Muscle layer of duodenum (tissue), 2 donors: Measurements from ENCODE around the gene FABP1.

Experiments
- H3K27ac ChIP-seq: one replicate; pipeline ENCODE4 v1.7.0; 2013; ENCODE audit warnings: mild to moderate bottlenecking, low read length
- H3K27me3 ChIP-seq: one replicate; pipeline ENCODE4 v1.7.0; 2013; ENCODE audit warnings: low read depth, mild to moderate bottlenecking, control low read depth, low read length
- H3K36me3 ChIP-seq, 2 donors: one replicate each; pipeline ENCODE4 v1.7.0; 2013; ENCODE audit warnings: low read length in 2 of 2, control low read depth in 1 of 2, mild to moderate bottlenecking in 1 of 2; ENCODE audit not compliant: insufficient read depth in 2 of 2, control insufficient read depth in 1 of 2
- H3K4me1 ChIP-seq, 2 donors: one replicate each; pipeline ENCODE4 v1.7.0; 2013; ENCODE audit warnings: low read length in 2 of 2, mild to moderate bottlenecking in 2 of 2, control low read depth in 1 of 2, moderate library complexity in 1 of 2; ENCODE audit not compliant: insufficient read depth in 2 of 2, control insufficient read depth in 1 of 2
- H3K4me3 ChIP-seq, 2 donors: one replicate each; pipeline ENCODE4 v1.7.0; 2013; ENCODE audit warnings: low read length in 2 of 2, low read depth in 1 of 2, mild to moderate bottlenecking in 1 of 2
- H3K9me3 ChIP-seq, 2 donors: one replicate each; pipeline ENCODE4 v1.7.0; 2013; ENCODE audit warnings: low read length in 2 of 2, control low read depth in 1 of 2, mild to moderate bottlenecking in 1 of 2; ENCODE audit not compliant: control insufficient read depth in 1 of 2
- donor health status: healthy.

The FABP1 gene

DNA sequence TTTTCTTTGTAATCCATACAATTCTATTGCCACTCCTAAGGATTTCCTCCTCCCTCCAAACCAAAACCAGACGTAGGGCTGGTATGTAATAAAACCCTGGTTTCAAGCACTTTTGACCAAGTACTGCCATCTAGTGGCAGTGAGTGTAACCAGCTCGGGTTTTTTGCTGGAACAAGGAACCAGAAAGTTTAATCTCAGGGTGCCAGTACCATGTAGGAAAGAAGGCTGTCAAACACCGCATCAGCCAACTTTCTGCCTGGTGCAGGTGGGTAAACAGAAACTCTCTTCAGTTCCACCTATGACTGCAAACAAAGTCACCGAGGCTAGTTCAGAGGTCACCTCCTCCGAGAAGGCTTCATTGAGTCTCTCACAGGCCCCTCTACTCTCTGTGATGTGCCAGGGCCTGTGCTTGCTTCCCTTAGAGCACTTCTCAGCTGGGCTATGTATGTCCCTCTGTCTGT is 32.1 kb upstream of the FABP1 start:
- no peak overlapping the region for H3K4me3 ChIP-seq
- no peaks in the 10 kb centered on the region for H3K36me3 ChIP-seq
- H3K9me3 ChIP-seq = no peaks in the 10 kb centered on the region
- no peak overlapping the region for H3K27ac ChIP-seq
- H3K4me1 ChIP-seq = no peaks in the 10 kb centered on the region
- no peaks in the 10 kb centered on the region for H3K27me3 ChIP-seq

DNA sequence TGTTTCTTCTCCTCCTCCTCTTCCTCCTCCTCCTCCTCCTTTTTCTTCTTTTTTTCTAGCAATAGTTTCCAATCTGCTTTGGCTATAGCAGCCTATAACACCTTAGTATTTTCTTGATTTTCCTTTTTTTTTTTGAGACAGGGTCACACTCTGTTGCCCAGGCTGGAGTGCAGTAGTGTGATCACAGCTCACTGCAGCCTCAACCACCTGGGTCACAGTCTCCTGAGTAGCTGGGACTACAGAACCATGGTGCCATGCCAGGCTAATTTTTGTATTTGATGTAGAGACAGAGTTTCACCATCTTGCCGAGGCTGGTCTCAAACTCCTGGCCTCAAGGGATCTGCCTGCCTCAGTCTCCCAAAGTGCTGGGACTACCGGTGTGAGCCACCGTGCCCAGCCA is 31.6 kb upstream of the FABP1 start:
- Histone ChIP-seq H3K9me3 (no peaks in the 10 kb centered on the region), H3K27me3 (no peaks in the 10 kb centered on the region), H3K4me3 (no peak overlapping the region)

DNA sequence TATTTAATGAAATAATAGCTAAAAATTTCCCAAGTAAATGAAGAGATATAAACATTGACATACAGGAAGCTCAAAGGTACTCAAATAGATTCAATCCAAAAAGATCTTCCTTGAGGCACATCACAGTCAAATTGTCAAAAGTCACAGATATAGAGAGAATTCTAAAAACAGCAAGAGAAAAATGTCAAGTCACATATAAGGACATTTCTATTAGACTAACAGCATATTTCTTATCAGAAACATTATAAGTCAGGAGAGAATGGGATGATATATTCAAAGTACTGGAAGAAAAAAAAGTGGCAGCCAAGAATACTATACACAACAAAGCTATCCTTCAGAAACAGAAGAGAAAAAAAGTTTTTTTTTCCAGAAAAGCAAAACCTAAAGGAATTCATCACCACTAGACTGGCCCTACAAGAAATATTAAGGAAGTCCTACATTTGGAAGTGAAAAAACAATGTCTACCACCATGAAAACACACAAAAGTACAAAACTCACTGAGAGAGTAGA is 21.1 kb upstream of the FABP1 start:
- peaks cover 10 to 11% of the 10 kb centered on the region in 2 donors for H3K9me3 ChIP-seq
- no peak overlapping the region for H3K27ac ChIP-seq
- no peaks in the 10 kb centered on the region for H3K36me3 ChIP-seq
- H3K4me3 ChIP-seq = no peak overlapping the region
- no peaks in the 10 kb centered on the region for H3K27me3 ChIP-seq
- no peaks in the 10 kb centered on the region for H3K4me1 ChIP-seq

More for the DNA sequence above, 31.6 kb upstream of the FABP1 start:
- Histone ChIP-seq H3K27ac (no peak overlapping the region), H3K36me3 (no peaks in the 10 kb centered on the region), H3K4me1 (no peaks in the 10 kb centered on the region)

DNA sequence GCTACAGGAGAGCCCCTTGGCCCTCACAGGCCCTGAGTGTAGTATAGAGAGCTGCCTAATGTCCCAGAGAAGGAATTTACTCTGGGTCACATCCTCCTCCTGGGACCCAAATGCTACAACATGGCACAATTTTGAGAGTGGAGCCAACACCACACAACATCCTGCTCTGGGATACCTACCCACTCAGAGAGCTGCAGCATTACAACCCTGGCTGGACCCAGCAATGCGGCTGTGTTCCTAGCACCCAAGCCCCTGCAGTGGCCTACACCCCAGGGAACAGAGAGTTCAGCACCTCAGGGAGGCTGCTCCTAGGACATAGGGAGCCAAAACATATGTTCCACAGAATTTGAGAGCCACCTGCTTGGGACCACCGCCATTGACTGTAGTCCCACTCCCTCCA is 19.3 kb upstream of the FABP1 start:
- peaks cover 10 to 11% of the 10 kb centered on the region in 2 donors for H3K9me3 ChIP-seq
- H3K4me3 ChIP-seq = no peak overlapping the region
- no peak overlapping the region for H3K27ac ChIP-seq
- no peaks in the 10 kb centered on the region for H3K27me3 ChIP-seq
- no peaks in the 10 kb centered on the region for H3K4me1 ChIP-seq
- no peaks in the 10 kb centered on the region for H3K36me3 ChIP-seq

DNA sequence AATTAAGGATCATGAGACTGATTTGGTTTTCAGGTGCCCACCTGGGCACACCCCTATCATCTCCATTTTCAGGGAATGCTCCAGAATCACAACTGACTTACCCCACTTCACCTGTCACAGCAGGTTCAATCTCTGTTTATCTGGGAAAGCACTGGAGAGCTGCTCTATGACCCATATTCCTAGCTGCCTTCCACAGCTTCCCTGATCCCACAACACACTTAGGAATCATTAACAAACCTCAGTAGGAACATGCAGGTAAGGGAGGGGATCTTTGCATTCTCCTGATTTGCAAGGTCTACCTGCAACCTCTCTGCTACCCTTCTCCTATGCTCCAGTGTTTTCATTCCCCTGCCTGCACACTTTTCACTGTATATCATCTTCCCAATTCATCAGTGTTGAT is 18.7 kb upstream of the FABP1 start:
- H3K4me1 ChIP-seq = no peaks in the 10 kb centered on the region
- peaks cover 13 to 15% of the 10 kb centered on the region in 2 donors for H3K9me3 ChIP-seq
- no peaks in the 10 kb centered on the region for H3K27me3 ChIP-seq
- H3K36me3 ChIP-seq = no peaks in the 10 kb centered on the region
- H3K27ac ChIP-seq = no peak overlapping the region
- no peak overlapping the region for H3K4me3 ChIP-seq

DNA sequence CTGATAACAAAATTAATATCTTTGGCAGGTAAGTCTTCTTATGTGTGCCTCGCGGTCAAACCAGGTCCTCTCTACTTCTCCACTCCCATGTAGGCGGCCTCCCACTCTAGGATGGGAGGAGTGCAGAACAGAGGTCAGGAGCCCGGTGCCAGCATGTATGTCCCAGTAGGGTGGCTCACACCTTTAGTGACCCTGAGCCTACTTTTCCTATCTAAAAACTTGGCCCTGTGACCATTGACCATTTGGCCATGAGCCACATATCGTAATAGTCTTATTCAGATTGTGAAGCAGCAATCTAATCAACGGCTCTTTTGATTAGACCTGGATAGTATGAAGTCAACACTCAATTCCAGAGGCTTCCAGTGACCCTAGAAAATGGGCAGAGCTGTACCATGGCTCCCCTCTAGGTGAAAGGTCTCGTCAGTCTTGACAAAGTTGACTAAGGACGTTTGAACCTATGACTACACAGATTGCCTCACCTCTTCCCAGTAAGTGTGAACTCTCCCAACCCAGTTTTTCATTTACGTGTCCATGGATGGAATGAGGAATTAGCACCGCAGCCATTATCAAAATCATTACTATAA is 17.1 kb upstream of the FABP1 start:
- Histone ChIP-seq H3K9me3 (peaks cover 13 to 15% of the 10 kb centered on the region in 2 donors), H3K27ac (peak overlapping the region; percentile 4)

DNA sequence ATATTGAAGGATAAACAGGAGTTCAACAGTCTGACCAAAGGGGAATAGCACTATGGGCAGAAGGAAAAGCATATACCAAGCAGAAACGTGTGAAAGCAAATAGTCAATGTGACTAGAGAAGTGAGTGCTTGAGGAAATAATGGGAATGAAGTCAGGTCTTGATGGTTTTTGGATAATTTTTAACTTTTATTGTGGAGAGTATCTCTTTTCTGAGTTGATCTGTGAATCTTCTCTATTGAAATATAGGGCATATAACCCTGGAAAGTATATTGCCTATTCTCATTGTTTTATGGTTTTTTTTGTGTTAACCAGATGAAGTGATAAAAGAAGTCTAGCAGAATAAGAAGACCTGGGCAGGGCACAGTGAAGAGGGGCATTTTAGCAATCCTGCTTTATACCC is 16.4 kb upstream of the FABP1 start:
- H3K9me3 ChIP-seq = peaks cover 11 to 12% of the 10 kb centered on the region in 2 donors
- no peak overlapping the region for H3K27ac ChIP-seq
- H3K4me1 ChIP-seq = no peaks in the 10 kb centered on the region
- no peak overlapping the region for H3K4me3 ChIP-seq
- H3K27me3 ChIP-seq = no peaks in the 10 kb centered on the region
- no peaks in the 10 kb centered on the region for H3K36me3 ChIP-seq

More for the DNA sequence above, 17.1 kb upstream of the FABP1 start:
- Histone ChIP-seq H3K4me1 (no peaks in the 10 kb centered on the region), H3K36me3 (no peaks in the 10 kb centered on the region), H3K4me3 (no peak overlapping the region), H3K27me3 (no peaks in the 10 kb centered on the region)

DNA sequence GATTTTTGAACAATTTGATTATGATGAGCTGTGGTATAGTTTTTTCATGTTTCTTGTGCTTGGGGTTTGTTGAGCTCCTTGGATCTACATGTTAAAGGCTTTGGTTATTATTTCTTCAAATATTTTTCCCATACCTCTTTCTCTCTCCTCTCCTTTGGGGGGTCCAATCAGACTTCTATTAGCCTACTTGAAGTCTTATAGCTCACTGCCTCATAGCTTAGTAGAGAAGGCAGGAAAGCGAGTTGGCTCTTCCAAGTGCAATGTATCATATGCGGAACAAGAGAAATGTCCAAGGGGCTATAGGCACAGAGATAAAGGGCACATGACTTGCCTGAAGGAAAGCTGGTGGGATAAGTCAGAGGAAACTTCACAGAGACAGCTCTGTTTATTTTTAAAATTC is 14.1 kb upstream of the FABP1 start:
- Histone ChIP-seq H3K4me1 (no peaks in the 10 kb centered on the region), H3K27me3 (no peaks in the 10 kb centered on the region), H3K4me3 (no peak overlapping the region), H3K36me3 (no peaks in the 10 kb centered on the region), H3K9me3 (peaks cover 5 to 6% of the 10 kb centered on the region in 2 donors), H3K27ac (no peak overlapping the region)

DNA sequence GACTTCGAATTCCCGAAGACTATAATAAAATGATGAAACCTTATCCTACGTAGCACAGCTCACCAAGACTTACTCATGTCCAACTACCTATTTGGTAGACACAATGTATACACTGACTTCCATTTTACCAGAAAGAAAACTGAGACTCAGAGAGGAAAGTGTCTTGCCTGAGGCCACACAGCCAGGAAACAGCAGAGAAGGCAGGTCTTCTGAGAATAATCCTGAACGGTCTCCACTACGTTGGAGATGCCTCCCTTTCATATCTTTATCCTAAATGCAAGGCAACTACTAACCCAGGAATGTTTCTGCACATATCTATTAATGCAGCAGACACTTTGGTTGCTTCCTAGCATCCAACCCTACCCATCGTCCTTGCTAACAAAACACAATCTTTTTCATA is 11.9 kb upstream of the FABP1 start:
- H3K4me3 ChIP-seq = no peak overlapping the region
- H3K36me3 ChIP-seq = no peaks in the 10 kb centered on the region
- H3K27ac ChIP-seq = no peak overlapping the region
- no peaks in the 10 kb centered on the region for H3K4me1 ChIP-seq
- peaks cover 7% of the 10 kb centered on the region for H3K27me3 ChIP-seq
- peaks cover 5 to 6% of the 10 kb centered on the region in 2 donors for H3K9me3 ChIP-seq

DNA sequence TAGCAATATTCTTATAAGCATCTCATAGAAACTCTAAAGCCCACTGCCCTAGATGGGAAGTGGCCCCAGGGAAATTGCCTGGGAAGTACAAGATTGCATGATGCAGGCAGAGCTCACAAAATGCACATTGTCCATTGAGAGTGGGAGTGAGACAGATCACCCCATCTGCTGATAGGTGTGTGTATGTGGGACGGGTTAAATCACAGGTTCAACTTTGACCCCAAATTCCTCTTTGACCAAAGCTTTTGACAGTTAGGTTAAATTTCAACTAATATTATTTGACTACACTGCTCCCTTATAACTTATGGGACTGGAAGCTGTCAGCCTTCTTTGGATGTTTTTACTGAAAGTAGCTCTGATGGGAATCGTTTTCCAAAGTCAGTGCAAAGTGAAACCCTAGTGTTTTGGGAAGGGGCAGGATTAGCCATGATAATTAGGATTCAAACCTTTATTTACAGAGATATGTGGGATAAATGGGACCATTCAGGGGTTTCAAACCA is 11.4 kb upstream of the FABP1 start:
- H3K9me3 ChIP-seq = peaks cover 5 to 6% of the 10 kb centered on the region in 2 donors
- no peaks in the 10 kb centered on the region for H3K4me1 ChIP-seq
- H3K36me3 ChIP-seq = no peaks in the 10 kb centered on the region
- no peak overlapping the region for H3K27ac ChIP-seq
- H3K27me3 ChIP-seq = peaks cover 7% of the 10 kb centered on the region
- no peak overlapping the region for H3K4me3 ChIP-seq

DNA sequence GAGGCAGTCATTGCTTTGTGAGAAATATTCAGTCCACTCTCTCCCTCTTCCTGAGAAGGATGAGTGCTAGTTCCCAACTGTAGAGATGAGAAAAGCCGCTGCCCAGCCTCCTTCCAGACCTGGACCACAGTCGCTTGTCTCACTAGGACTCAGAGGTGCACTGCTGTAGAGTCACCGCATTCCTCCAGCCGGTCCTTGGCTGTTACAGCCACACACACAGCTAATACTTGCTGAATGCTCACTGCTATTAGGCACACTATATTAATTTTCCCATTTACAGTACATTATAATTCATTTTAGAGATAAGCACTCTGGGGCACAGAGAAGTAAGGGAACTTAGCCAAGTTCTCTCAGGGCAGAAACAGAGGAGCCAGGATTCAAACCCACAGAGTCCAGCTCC is 10.0 kb upstream of the FABP1 start:
- Histone ChIP-seq H3K9me3 (peaks cover 3 to 5% of the 10 kb centered on the region in 2 donors), H3K27ac (no peak overlapping the region), H3K4me1 (no peaks in the 10 kb centered on the region), H3K4me3 (no peak overlapping the region), H3K36me3 (no peaks in the 10 kb centered on the region), H3K27me3 (peaks cover 7% of the 10 kb centered on the region)

DNA sequence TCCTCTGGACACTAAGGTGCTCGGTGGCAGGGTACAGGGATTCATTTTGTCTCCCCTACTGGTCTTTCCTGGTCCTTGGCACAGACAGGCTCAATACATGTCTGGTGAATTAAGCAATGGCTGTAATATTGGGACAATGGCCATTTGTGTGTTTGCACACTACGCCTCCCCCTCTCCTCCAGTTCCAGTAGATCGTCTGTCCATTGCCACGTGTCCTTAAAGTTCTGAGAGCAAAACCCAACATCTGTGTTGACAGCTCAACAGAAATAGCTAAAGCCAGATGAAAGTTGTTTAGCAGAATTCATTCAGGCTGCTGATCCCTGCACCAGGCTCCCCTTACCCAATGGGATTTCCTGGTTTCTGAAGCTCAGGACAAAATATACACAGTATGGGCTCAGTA is 9.0 kb upstream of the FABP1 start:
- H3K4me3 ChIP-seq = no peak overlapping the region
- H3K9me3 ChIP-seq = peaks cover 0 to under 1% of the 10 kb centered on the region in 2 donors
- H3K36me3 ChIP-seq = no peaks in the 10 kb centered on the region
- H3K27me3 ChIP-seq = peaks cover 7% of the 10 kb centered on the region
- H3K4me1 ChIP-seq = no peaks in the 10 kb centered on the region
- H3K27ac ChIP-seq = no peak overlapping the region
